HCT116 (cell line): ENCODE results near the gene PPP1R14B. TPM values are rescaled to one million over a fixed set of nuclear protein-coding genes. Genes with fewer than 3 reads are reported as not detected.

Experiments
- ATAC-seq: fragments of 200-7000 bp; cut with Tn5 transposase; 2 replicates; pipeline ENCODE4 v1.9.1; 2020; ENCODE audit warnings: mild to moderate bottlenecking, moderate library complexity
- BruUV-seq: library from RNA; stranded (reverse); fragments of 400-500 nt; replicated peaks from 2 replicates; lab custom pipeline; 2021; lab: Mats Ljungman, UMichigan
- CTCF ChIA-PET: fragments of 300-600 bp; sonication (Branson Sonifier 250); formaldehyde crosslinking; loops from one replicate; lab custom pipeline; 2021; ENCODE audit warnings: antibody characterized with exemption; lab: Charles Lee
- POLR2A ChIA-PET: fragments of 300-600, 350-600 bp; sonication (Branson Sonifier 250); formaldehyde crosslinking; loops from one replicate; lab custom pipeline; 2021; ENCODE audit warnings: antibody characterized with exemption; lab: Charles Lee
- RAD21 ChIA-PET, 2 experiments: fragments of 300-600 bp; sonication (Branson Sonifier 250); formaldehyde crosslinking; loops; one replicate each; lab custom pipeline; 2023; ENCODE audit warnings: low total read pairs in 2 of 2; ENCODE audit not compliant: uncharacterized antibody in 2 of 2, unreplicated experiment in 2 of 2, low non-redundant PET in 1 of 2; lab: Charles Lee
- DNase-seq: peaks from one replicate; pipeline ENCODE4 v3.0.0-alpha.2; 2010; ENCODE audit warnings: low read depth, low spot score
- H2AFZ ChIP-seq: fragments of 200-600 bp; shearing (Covaris generic), sonication (generic); 2 replicates; pipeline ENCODE4 v1.6.1; 2017; ENCODE audit warnings: low read depth, mixed run types, mixed read lengths, antibody characterized with exemption, low read length; ENCODE audit not compliant: poor library complexity, severe bottlenecking
- H3K27ac ChIP-seq: 2 replicates; pipeline ENCODE4 v1.5.1; 2012; ENCODE audit warnings: low read depth, low read length
- H3K27me3 ChIP-seq: fragments of 200-600 bp; sonication (generic); 2 replicates; pipeline ENCODE4 v1.6.1; 2016; ENCODE audit warnings: mixed run types, low read length, mixed read lengths; ENCODE audit not compliant: insufficient read depth
- H3K36me3 ChIP-seq, 2 experiments: fragments of 200-500 bp in 1 of 2; fragments of 200-600 bp in 1 of 2; sonication (Bioruptor generic) in 1 of 2; sonication (generic) in 1 of 2; 2 replicates each; pipeline versions ENCODE4 v1.5.1 to v1.6.1; 2014 to 2016; ENCODE audit warnings: low read length in 2 of 2, inconsistent platforms in 1 of 2, mixed read lengths in 1 of 2, mixed run types in 1 of 2; ENCODE audit not compliant: insufficient read depth in 2 of 2, control insufficient read depth in 1 of 2
- H3K4me1 ChIP-seq, 2 experiments: fragments of 200-600 bp in 1 of 2; sonication (generic) in 1 of 2; 2 replicates each; pipeline versions ENCODE4 v1.5.1 to v1.6.1; 2012 to 2017; ENCODE audit warnings: low read length in 2 of 2, inconsistent platforms in 1 of 2, mild to moderate bottlenecking in 1 of 2, mixed read lengths in 1 of 2, mixed run types in 1 of 2, moderate library complexity in 1 of 2; ENCODE audit not compliant: insufficient read depth in 2 of 2, control insufficient read depth in 1 of 2
- H3K4me2 ChIP-seq: fragments of 200-600 bp; sonication (generic); 2 replicates; pipeline ENCODE4 v1.6.1; 2017; ENCODE audit warnings: mixed run types, low read length, mixed read lengths
- H3K4me3 ChIP-seq, 2 experiments: fragments of 200-600 bp in 1 of 2; sonication (generic) in 1 of 2; replicated peaks in 1 of 2; 2 replicates each; pipeline ENCODE4 v1.5.1; 2011 to 2016; ENCODE audit warnings: low read length in 2 of 2, control low read depth in 1 of 2, low read depth in 1 of 2, mild to moderate bottlenecking in 1 of 2, mixed read lengths in 1 of 2, mixed run types in 1 of 2
- H3K79me2 ChIP-seq: fragments of 200-600 bp; sonication (generic); 2 replicates; pipeline ENCODE4 v1.6.1; 2017; ENCODE audit warnings: mild to moderate bottlenecking, mixed run types, low read length, moderate library complexity, mixed read lengths; ENCODE audit not compliant: insufficient read depth
- H3K9ac ChIP-seq: fragments of 200-600 bp; sonication (generic); 2 replicates; pipeline ENCODE4 v1.6.1; 2016; ENCODE audit warnings: low read length, mixed read lengths
- H3K9me2 ChIP-seq: fragments of 200-600 bp; sonication (generic), shearing (Covaris generic); 2 replicates; pipeline ENCODE4 v1.6.1; 2017; ENCODE audit warnings: mixed run types, mild to moderate bottlenecking, moderate library complexity; ENCODE audit not compliant: insufficient read depth
- H3K9me3 ChIP-seq, 2 experiments: fragments of 200-500 bp in 1 of 2; fragments of 200-600 bp in 1 of 2; sonication (Bioruptor generic) in 1 of 2; sonication (generic) in 1 of 2; 2 replicates each; pipeline ENCODE4 v1.6.1; 2014 to 2017; ENCODE audit warnings: low read length in 2 of 2, mixed read lengths in 2 of 2, inconsistent platforms in 1 of 2, low read depth in 1 of 2, mild to moderate bottlenecking in 1 of 2, mixed run types in 1 of 2, moderate library complexity in 1 of 2; ENCODE audit not compliant: control insufficient read depth in 1 of 2, insufficient read depth in 1 of 2
- H4K20me1 ChIP-seq: fragments of 200-600 bp; sonication (generic), shearing (Covaris generic); 2 replicates; pipeline ENCODE4 v1.6.1; 2017; ENCODE audit warnings: mixed run types, mild to moderate bottlenecking, moderate library complexity; ENCODE audit not compliant: insufficient read depth
- CEBPB ChIP-seq: IDR thresholded peaks from 2 replicates; pipeline ENCODE4 v1.6.1; 2012; ENCODE audit warnings: low read depth
- EGR1 ChIP-seq: IDR thresholded peaks from 2 replicates; pipeline ENCODE4 v1.6.1; 2012; ENCODE audit warnings: low read depth
- ELF1 ChIP-seq: IDR thresholded peaks from 2 replicates; pipeline ENCODE4 v1.6.1; 2012; ENCODE audit warnings: low read depth, borderline replicate concordance
- EZH2 ChIP-seq: fragments of 200-600 bp; sonication (generic); IDR thresholded peaks from 2 replicates; pipeline ENCODE4 v1.6.1; 2017; ENCODE audit warnings: antibody characterized with exemption, mixed run types
- JUND ChIP-seq: IDR thresholded peaks from 2 replicates; pipeline ENCODE4 v1.6.1; 2012
- POLR2AphosphoS5 ChIP-seq: IDR thresholded peaks from 2 replicates; pipeline ENCODE4 v1.6.1; 2011; ENCODE audit warnings: mild to moderate bottlenecking, low read depth, low read length, moderate library complexity
- SP1 ChIP-seq: IDR thresholded peaks from 2 replicates; pipeline ENCODE4 v1.6.1; 2012; ENCODE audit warnings: low read depth
- TCF7L2 ChIP-seq: IDR thresholded peaks from 2 replicates; pipeline ENCODE4 v1.7.0; 2011; ENCODE audit warnings: borderline replicate concordance, inconsistent platforms; ENCODE audit not compliant: insufficient read depth, insufficient read length; ENCODE audit errors: extremely low read depth
- YY1 ChIP-seq: IDR thresholded peaks from 2 replicates; pipeline ENCODE4 v1.6.1; 2011; ENCODE audit warnings: low read length, low read depth, moderate library complexity, mild to moderate bottlenecking; ENCODE audit not compliant: insufficient replicate concordance; ENCODE audit errors: extremely low read depth
- ZFX ChIP-seq: fragments of 450-650 bp; IDR thresholded peaks from 2 replicates; pipeline ENCODE4 v1.6.1; 2017
- intact Hi-C: fragments of 100-400 bp; cut with micrococcal nuclease; formaldehyde crosslinking; loops from 2 replicates; pipeline ENCODE4 v1.10.0; 2022
- total RNA-seq: library from RNA; stranded (reverse); gene quantifications from one replicate; pipeline ENCODE4 v1.2.1, GENCODE V29; 2021; ENCODE audit not compliant: unreplicated experiment
- TF ChIP-seq, protein P1 (sequence below): IDR thresholded peaks from 2 replicates; pipeline ENCODE4 v1.6.1; 2012

The PPP1R14B gene
- total RNA-seq, 1 experiment from 2014 or later: 332 TPM

DNA sequence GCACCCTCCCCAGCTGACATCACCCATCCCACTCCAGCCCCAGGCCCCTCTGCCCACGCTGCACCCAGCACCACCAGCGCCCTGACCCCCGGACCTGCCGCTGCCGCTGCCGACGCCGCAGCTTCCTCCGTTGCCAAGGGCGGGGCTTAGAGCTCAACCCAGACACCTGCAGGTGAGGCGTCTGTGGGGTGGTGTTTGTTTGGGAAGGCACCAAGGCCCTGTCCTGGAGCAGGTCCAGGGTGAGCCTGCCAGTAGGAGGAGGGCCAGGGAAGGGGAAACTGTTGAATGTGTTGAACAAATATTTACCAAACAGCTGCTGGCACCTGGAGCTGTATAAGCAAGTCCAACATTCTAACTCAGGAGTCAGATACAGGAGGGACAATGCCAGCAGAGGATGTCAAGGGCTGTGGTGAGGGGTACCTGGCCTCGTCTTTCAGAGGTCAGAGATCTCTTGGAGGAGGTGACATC, 9.2 kb downstream of the PPP1R14B start:
- H3K4me1 ChIP-seq: peaks cover 21 to 58% of the 10 kb centered on the region in 2 experiments
- no peaks in the 10 kb centered on the region for H3K27me3 ChIP-seq
- CTCF ChIA-PET: no interaction called here
- POLR2A ChIA-PET: no interaction called here
- H3K9ac ChIP-seq: no peak overlapping the region
- ATAC-seq (no peak), DNase-seq (no peak)
- peaks cover 18% of the 10 kb centered on the region for H3K79me2 ChIP-seq
- H3K9me2 ChIP-seq: no peaks in the 10 kb centered on the region
- H3K36me3 ChIP-seq: 0 out of 4 replicates have a peak, but pooled peaks cover 0 to 8% of the 10 kb centered on the region in 2 experiments
- no peak overlapping the region for H2AFZ ChIP-seq
- intact Hi-C loops: no loop called here
- H3K9me3 ChIP-seq: no peaks in the 10 kb centered on the region
- H3K27ac ChIP-seq: no peak overlapping the region; the same call in 1 of the 2 replicates
- H4K20me1 ChIP-seq: no peaks in the 10 kb centered on the region
- RAD21 ChIA-PET: no interaction called here
- no peak overlapping the region for H3K4me3 ChIP-seq
- TF ChIP-seq CEBPB: no peak
- TF ChIP-seq POLR2AphosphoS5: no peak
- TF ChIP-seq, protein P1, sequence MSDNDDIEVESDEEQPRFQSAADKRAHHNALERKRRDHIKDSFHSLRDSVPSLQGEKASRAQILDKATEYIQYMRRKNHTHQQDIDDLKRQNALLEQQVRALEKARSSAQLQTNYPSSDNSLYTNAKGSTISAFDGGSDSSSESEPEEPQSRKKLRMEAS: no peak
- TF ChIP-seq TCF7L2: no peak
- TF ChIP-seq YY1: no peak
- TF ChIP-seq ZFX: no peak
- TF ChIP-seq ELF1: no peak
- TF ChIP-seq JUND: no peak
- TF ChIP-seq SP1: no peak
- no peak for TF ChIP-seq EGR1
- no peak for TF ChIP-seq EZH2
- no TSS peak for BruUV-seq
- no peak overlapping the region for H3K4me2 ChIP-seq
